Prostate gland (tissue), 1 donor: ENCODE data around the gene HMOX1.

ENCODE experiments used
- POLR2A ChIP-seq: fragments of 450-650 bp; IDR thresholded peaks from one replicate; pipeline ENCODE4 v1.6.1; 2016; ENCODE audit warnings: antibody characterized with exemption, mild to moderate bottlenecking
- POLR2AphosphoS5 ChIP-seq: sonication (generic); formaldehyde crosslinking; IDR thresholded peaks from one replicate; pipeline ENCODE4 v1.6.1; 2017; ENCODE audit warnings: antibody characterized with exemption

GRCh38 chr22:35418731-35419130, 37.8 kb downstream of the HMOX1 start:
- TF ChIP-seq POLR2A (no peak), POLR2AphosphoS5 (no peak)
